Loucy (cell line): Measurements from ENCODE around the gene DNLZ.

Source experiments
- H2AFZ ChIP-seq: fragments of 200-600 bp; sonication (generic); 2 replicates; pipeline ENCODE4 v1.6.0; 2016; ENCODE audit warnings: antibody characterized with exemption, mild to moderate bottlenecking, low read length, moderate library complexity
- H3F3A ChIP-seq: fragments of 200-600 bp; 2 replicates; pipeline ENCODE4 v1.6.0; 2016; ENCODE audit warnings: antibody characterized with exemption, low read depth, mild to moderate bottlenecking
- H3K27me3 ChIP-seq: fragments of 200-600 bp; sonication (generic); 2 replicates; pipeline ENCODE4 v1.6.1; 2014; ENCODE audit warnings: low read length, mild to moderate bottlenecking; ENCODE audit not compliant: insufficient read depth, poor library complexity, severe bottlenecking
- H3K36me3 ChIP-seq: fragments of 200-600 bp; sonication (generic); 2 replicates; pipeline ENCODE4 v1.6.1; 2016; ENCODE audit warnings: low read length; ENCODE audit not compliant: insufficient read depth
- H3K4me1 ChIP-seq: fragments of 200-600 bp; sonication (generic); 2 replicates; pipeline ENCODE4 v1.5.1; 2014; ENCODE audit warnings: low read length, mild to moderate bottlenecking; ENCODE audit not compliant: insufficient read depth, poor library complexity, severe bottlenecking
- H3K4me2 ChIP-seq: fragments of 200-600 bp; sonication (generic); 2 replicates; pipeline ENCODE4 v1.6.0; 2014; ENCODE audit warnings: antibody characterized with exemption, low read length, low read depth, mild to moderate bottlenecking; ENCODE audit not compliant: poor library complexity, severe bottlenecking
- H3K4me3 ChIP-seq: fragments of 200-600 bp; sonication (generic); 2 replicates; pipeline ENCODE4 v1.5.1; 2014; ENCODE audit warnings: low read length, mild to moderate bottlenecking, mixed read lengths; ENCODE audit not compliant: poor library complexity, severe bottlenecking
- H3K79me2 ChIP-seq: fragments of 200-600 bp; sonication (generic); 2 replicates; pipeline ENCODE4 v1.6.1; 2014; ENCODE audit warnings: low read length; ENCODE audit not compliant: insufficient read depth
- H3K9ac ChIP-seq: fragments of 200-600 bp; sonication (generic); 2 replicates; pipeline ENCODE4 v1.6.0; 2014; ENCODE audit warnings: mild to moderate bottlenecking, low read depth, low read length, moderate library complexity; ENCODE audit not compliant: poor library complexity, severe bottlenecking
- H3K9me2 ChIP-seq: fragments of 200-600 bp; sonication (generic); replicated peaks from 2 replicates; pipeline ENCODE4 v1.6.1; 2016; ENCODE audit warnings: low read depth, low read length, mixed read lengths
- H3K9me3 ChIP-seq: fragments of 200-600 bp; sonication (generic); 2 replicates; pipeline ENCODE4 v1.6.1; 2014; ENCODE audit warnings: mild to moderate bottlenecking, antibody characterized with exemption, low read length, low read depth; ENCODE audit not compliant: insufficient read depth
- H4K20me1 ChIP-seq: fragments of 200-600 bp; sonication (generic); 2 replicates; pipeline ENCODE4 v1.6.0; 2014; ENCODE audit warnings: antibody characterized with exemption, low read length, mild to moderate bottlenecking; ENCODE audit not compliant: insufficient read depth, poor library complexity, severe bottlenecking
- CTCF ChIP-seq: fragments of 200-600 bp; sonication (generic); conservative IDR thresholded peaks from 2 replicates; pipeline ENCODE4 v1.5.1; 2014; ENCODE audit warnings: mild to moderate bottlenecking, antibody characterized with exemption, low read length
- EZH2phosphoT487 ChIP-seq: fragments of 200-600 bp; IDR thresholded peaks from 2 replicates; pipeline ENCODE4 v1.6.1; 2018; ENCODE audit warnings: antibody characterized with exemption, mild to moderate bottlenecking, moderate library complexity, borderline replicate concordance

Gene DNLZ

GRCh38 chr9:136376457-136376856, 12.9 kb upstream of the DNLZ start:
- Histone ChIP-seq H3K4me3 (no peak overlapping the region), H2AFZ (no peak overlapping the region), H3K9me3 (no peaks in the 10 kb centered on the region), H3K9ac (no peak overlapping the region), H3K27me3 (no peaks in the 10 kb centered on the region), H3K4me2 (no peak overlapping the region), H3K36me3 (no peaks in the 10 kb centered on the region), H3K4me1 (no peaks in the 10 kb centered on the region), H4K20me1 (no peaks in the 10 kb centered on the region), H3K79me2 (no peaks in the 10 kb centered on the region), H3K9me2 (no peaks in the 10 kb centered on the region), H3F3A (no peaks in the 10 kb centered on the region)
- TF ChIP-seq CTCF = no peak
- no peak for TF ChIP-seq EZH2phosphoT487

DNA sequence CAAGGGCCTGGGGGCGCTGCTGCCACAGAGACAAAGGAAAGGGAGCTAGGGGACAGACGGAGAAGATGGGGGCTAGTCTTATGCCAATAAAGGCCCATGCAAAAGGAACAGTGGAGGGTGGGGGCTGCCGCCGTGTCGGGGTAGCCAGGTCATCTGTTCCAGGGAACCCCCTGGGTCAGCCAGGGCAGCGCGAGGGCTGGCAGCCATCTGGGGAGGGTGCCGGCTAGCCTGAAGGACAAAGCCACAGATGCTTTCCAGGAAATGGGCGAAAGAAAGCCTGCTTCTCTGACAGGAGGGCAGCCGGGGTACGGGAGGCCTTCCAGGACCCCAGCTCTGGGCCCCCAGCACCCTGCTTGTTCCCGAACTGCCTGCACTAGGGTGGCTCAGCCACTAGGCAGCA, 11.6 kb upstream of the DNLZ start:
- Histone ChIP-seq H2AFZ (no peak overlapping the region), H3K79me2 (no peaks in the 10 kb centered on the region), H3K4me2 (no peak overlapping the region), H3K4me1 (no peaks in the 10 kb centered on the region), H3K9ac (no peak overlapping the region), H3K27me3 (no peaks in the 10 kb centered on the region), H3K4me3 (no peak overlapping the region), H3F3A (no peaks in the 10 kb centered on the region), H4K20me1 (no peaks in the 10 kb centered on the region), H3K9me2 (no peaks in the 10 kb centered on the region), H3K9me3 (no peaks in the 10 kb centered on the region), H3K36me3 (no peaks in the 10 kb centered on the region)
- TF ChIP-seq CTCF = no peak
- TF ChIP-seq EZH2phosphoT487 = no peak

- H4K20me1 ChIP-seq = no peaks in the 10 kb centered on the region
- TF ChIP-seq CTCF = no peak
- TF ChIP-seq EZH2phosphoT487 = no peak
- no peaks in the 10 kb centered on the region for H3K9me2 ChIP-seq
- no peak overlapping the region for H3K9ac ChIP-seq
- no peaks in the 10 kb centered on the region for H3F3A ChIP-seq
- H3K4me3 ChIP-seq = no peak overlapping the region
- no peak overlapping the region for H2AFZ ChIP-seq
- no peaks in the 10 kb centered on the region for H3K4me1 ChIP-seq
- no peak overlapping the region for H3K4me2 ChIP-seq
- no peaks in the 10 kb centered on the region for H3K79me2 ChIP-seq
- no peaks in the 10 kb centered on the region for H3K9me3 ChIP-seq
- no peaks in the 10 kb centered on the region for H3K27me3 ChIP-seq
- no peaks in the 10 kb centered on the region for H3K36me3 ChIP-seq
These were observed 10.6 kb upstream of the DNLZ start for GRCh38 chr9:136374183-136374575.
